GM23338 (cell line): ENCODE data around the gene FAM13A.

Source experiments
- CTCF ChIP-seq, 2 experiments: fragments of 200-600 bp in 1 of 2; sonication (generic) in 1 of 2; conservative IDR thresholded peaks; 2 replicates each; pipeline versions ENCODE4 v1.5.1 to v1.6.1; 2016 to 2017; ENCODE audit warnings: antibody characterized with exemption in 2 of 2, low read depth in 2 of 2, mild to moderate bottlenecking in 2 of 2, moderate library complexity in 1 of 2
- EZH2 ChIP-seq: fragments of 200-600 bp; sonication (generic); IDR thresholded peaks from one replicate; pipeline ENCODE4 v1.8.0; 2017; ENCODE audit warnings: antibody characterized with exemption, mild to moderate bottlenecking, low read depth; ENCODE audit not compliant: unreplicated experiment
- JUNB ChIP-seq: IDR thresholded peaks from one replicate; pipeline ENCODE4 v1.6.1; 2016; ENCODE audit warnings: antibody characterized with exemption; ENCODE audit not compliant: unreplicated experiment
- POLR2AphosphoS5 ChIP-seq: IDR thresholded peaks from 2 replicates; pipeline ENCODE4 v1.6.1; 2016; ENCODE audit warnings: antibody characterized with exemption, low read depth
- REST ChIP-seq: IDR thresholded peaks from one replicate; pipeline ENCODE4 v1.6.1; 2018; ENCODE audit warnings: antibody characterized with exemption; ENCODE audit not compliant: unreplicated experiment
- ZNF114 ChIP-seq: fragments of 250-450 bp; sonication (Bioruptor Pico); IDR thresholded peaks from 2 replicates; pipeline ENCODE4 v1.5.0; 2020; ENCODE audit warnings: mild to moderate bottlenecking, moderate library complexity

GRCh38 chr4:89099471-89099870, 42.5 kb upstream of the FAM13A start:
- TF ChIP-seq EZH2 (no peak), CTCF (conservative IDR thresholded peaks at IDR 0.05; ENCODE audit: low read depth in 2 of 2) (no peak), JUNB (no peak), REST (no peak), POLR2AphosphoS5 (no peak), ZNF114 (CRISPR knock-in tag) (no peak)
